HCT116 (cell line): ENCODE data around the gene PXK. TPM values are rescaled to one million over a fixed set of nuclear protein-coding genes. Genes with fewer than 3 reads are reported as not detected.

Experiments used
- ATAC-seq: fragments of 200-7000 bp; cut with Tn5 transposase; 2 replicates; pipeline ENCODE4 v1.9.1; 2020; ENCODE audit warnings: mild to moderate bottlenecking, moderate library complexity
- BruUV-seq: library from RNA; stranded (reverse); fragments of 400-500 nt; replicated peaks from 2 replicates; lab custom pipeline; 2021; lab: Mats Ljungman, UMichigan
- CTCF ChIA-PET: fragments of 300-600 bp; sonication (Branson Sonifier 250); formaldehyde crosslinking; loops from one replicate; lab custom pipeline; 2021; ENCODE audit warnings: antibody characterized with exemption; lab: Charles Lee
- POLR2A ChIA-PET: fragments of 300-600, 350-600 bp; sonication (Branson Sonifier 250); formaldehyde crosslinking; loops from one replicate; lab custom pipeline; 2021; ENCODE audit warnings: antibody characterized with exemption; lab: Charles Lee
- RAD21 ChIA-PET, 2 experiments: fragments of 300-600 bp; sonication (Branson Sonifier 250); formaldehyde crosslinking; loops; one replicate each; lab custom pipeline; 2023; ENCODE audit warnings: low total read pairs in 2 of 2; ENCODE audit not compliant: uncharacterized antibody in 2 of 2, unreplicated experiment in 2 of 2, low non-redundant PET in 1 of 2; lab: Charles Lee
- DNase-seq: peaks from one replicate; pipeline ENCODE4 v3.0.0-alpha.2; 2010; ENCODE audit warnings: low read depth, low spot score
- H2AFZ ChIP-seq: fragments of 200-600 bp; shearing (Covaris generic), sonication (generic); 2 replicates; pipeline ENCODE4 v1.6.1; 2017; ENCODE audit warnings: low read depth, mixed run types, mixed read lengths, antibody characterized with exemption, low read length; ENCODE audit not compliant: poor library complexity, severe bottlenecking
- H3K27ac ChIP-seq: 2 replicates; pipeline ENCODE4 v1.5.1; 2012; ENCODE audit warnings: low read depth, low read length
- H3K27me3 ChIP-seq: fragments of 200-600 bp; sonication (generic); 2 replicates; pipeline ENCODE4 v1.6.1; 2016; ENCODE audit warnings: mixed run types, low read length, mixed read lengths; ENCODE audit not compliant: insufficient read depth
- H3K36me3 ChIP-seq, 2 experiments: fragments of 200-500 bp in 1 of 2; fragments of 200-600 bp in 1 of 2; sonication (Bioruptor generic) in 1 of 2; sonication (generic) in 1 of 2; 2 replicates each; pipeline versions ENCODE4 v1.5.1 to v1.6.1; 2014 to 2016; ENCODE audit warnings: low read length in 2 of 2, inconsistent platforms in 1 of 2, mixed read lengths in 1 of 2, mixed run types in 1 of 2; ENCODE audit not compliant: insufficient read depth in 2 of 2, control insufficient read depth in 1 of 2
- H3K4me1 ChIP-seq, 2 experiments: fragments of 200-600 bp in 1 of 2; sonication (generic) in 1 of 2; 2 replicates each; pipeline versions ENCODE4 v1.5.1 to v1.6.1; 2012 to 2017; ENCODE audit warnings: low read length in 2 of 2, inconsistent platforms in 1 of 2, mild to moderate bottlenecking in 1 of 2, mixed read lengths in 1 of 2, mixed run types in 1 of 2, moderate library complexity in 1 of 2; ENCODE audit not compliant: insufficient read depth in 2 of 2, control insufficient read depth in 1 of 2
- H3K4me2 ChIP-seq: fragments of 200-600 bp; sonication (generic); 2 replicates; pipeline ENCODE4 v1.6.1; 2017; ENCODE audit warnings: mixed run types, low read length, mixed read lengths
- H3K4me3 ChIP-seq, 2 experiments: fragments of 200-600 bp in 1 of 2; sonication (generic) in 1 of 2; replicated peaks in 1 of 2; 2 replicates each; pipeline ENCODE4 v1.5.1; 2011 to 2016; ENCODE audit warnings: low read length in 2 of 2, control low read depth in 1 of 2, low read depth in 1 of 2, mild to moderate bottlenecking in 1 of 2, mixed read lengths in 1 of 2, mixed run types in 1 of 2
- H3K79me2 ChIP-seq: fragments of 200-600 bp; sonication (generic); 2 replicates; pipeline ENCODE4 v1.6.1; 2017; ENCODE audit warnings: mild to moderate bottlenecking, mixed run types, low read length, moderate library complexity, mixed read lengths; ENCODE audit not compliant: insufficient read depth
- H3K9ac ChIP-seq: fragments of 200-600 bp; sonication (generic); 2 replicates; pipeline ENCODE4 v1.6.1; 2016; ENCODE audit warnings: low read length, mixed read lengths
- H3K9me2 ChIP-seq: fragments of 200-600 bp; sonication (generic), shearing (Covaris generic); 2 replicates; pipeline ENCODE4 v1.6.1; 2017; ENCODE audit warnings: mixed run types, mild to moderate bottlenecking, moderate library complexity; ENCODE audit not compliant: insufficient read depth
- H3K9me3 ChIP-seq, 2 experiments: fragments of 200-500 bp in 1 of 2; fragments of 200-600 bp in 1 of 2; sonication (Bioruptor generic) in 1 of 2; sonication (generic) in 1 of 2; 2 replicates each; pipeline ENCODE4 v1.6.1; 2014 to 2017; ENCODE audit warnings: low read length in 2 of 2, mixed read lengths in 2 of 2, inconsistent platforms in 1 of 2, low read depth in 1 of 2, mild to moderate bottlenecking in 1 of 2, mixed run types in 1 of 2, moderate library complexity in 1 of 2; ENCODE audit not compliant: control insufficient read depth in 1 of 2, insufficient read depth in 1 of 2
- H4K20me1 ChIP-seq: fragments of 200-600 bp; sonication (generic), shearing (Covaris generic); 2 replicates; pipeline ENCODE4 v1.6.1; 2017; ENCODE audit warnings: mixed run types, mild to moderate bottlenecking, moderate library complexity; ENCODE audit not compliant: insufficient read depth
- CBX3 ChIP-seq: IDR thresholded peaks from 2 replicates; pipeline ENCODE4 v1.6.1; 2012; ENCODE audit warnings: low read depth
- CTCF ChIP-seq, 3 experiments: fragments of 200-600 bp in 1 of 3; sonication (generic) in 1 of 3; IDR thresholded peaks in 2 of 3; conservative IDR thresholded peaks in 1 of 3; 2 replicates each; pipeline ENCODE4 v1.5.1; 2012 to 2017; ENCODE audit warnings: low read depth in 2 of 3, low read length in 2 of 3, antibody characterized with exemption in 1 of 3, borderline replicate concordance in 1 of 3, control low read depth in 1 of 3, mild to moderate bottlenecking in 1 of 3, mixed read lengths in 1 of 3, mixed run types in 1 of 3, moderate library complexity in 1 of 3; ENCODE audit not compliant: insufficient read depth in 1 of 3
- ELF1 ChIP-seq: IDR thresholded peaks from 2 replicates; pipeline ENCODE4 v1.6.1; 2012; ENCODE audit warnings: low read depth, borderline replicate concordance
- EZH2 ChIP-seq: fragments of 200-600 bp; sonication (generic); IDR thresholded peaks from 2 replicates; pipeline ENCODE4 v1.6.1; 2017; ENCODE audit warnings: antibody characterized with exemption, mixed run types
- FOSL1 ChIP-seq: IDR thresholded peaks from 2 replicates; pipeline ENCODE4 v1.6.1; 2012; ENCODE audit warnings: low read depth
- POLR2A ChIP-seq: IDR thresholded peaks from 2 replicates; pipeline ENCODE4 v1.7.0; 2011; ENCODE audit warnings: borderline replicate concordance; ENCODE audit not compliant: insufficient read depth, insufficient read length; ENCODE audit errors: extremely low read depth
- RAD21 ChIP-seq: IDR thresholded peaks from 2 replicates; pipeline ENCODE4 v1.6.1; 2012; ENCODE audit warnings: low read depth, mild to moderate bottlenecking
- SP1 ChIP-seq: IDR thresholded peaks from 2 replicates; pipeline ENCODE4 v1.6.1; 2012; ENCODE audit warnings: low read depth
- SRF ChIP-seq: IDR thresholded peaks from 2 replicates; pipeline ENCODE4 v1.6.1; 2012; ENCODE audit warnings: low read depth
- YY1 ChIP-seq: IDR thresholded peaks from 2 replicates; pipeline ENCODE4 v1.6.1; 2011; ENCODE audit warnings: low read length, low read depth, moderate library complexity, mild to moderate bottlenecking; ENCODE audit not compliant: insufficient replicate concordance; ENCODE audit errors: extremely low read depth
- ZNF274 ChIP-seq: fragments of 200-500 bp; sonication (Bioruptor generic); IDR thresholded peaks from 2 replicates; pipeline ENCODE4 v1.6.1; 2014; ENCODE audit warnings: mild to moderate bottlenecking, low read depth, low read length, inconsistent platforms
- intact Hi-C: fragments of 100-400 bp; cut with micrococcal nuclease; formaldehyde crosslinking; loops from 2 replicates; pipeline ENCODE4 v1.10.0; 2022
- total RNA-seq: library from RNA; stranded (reverse); gene quantifications from one replicate; pipeline ENCODE4 v1.2.1, GENCODE V29; 2021; ENCODE audit not compliant: unreplicated experiment
- TF ChIP-seq, protein P1 (sequence below): IDR thresholded peaks from 2 replicates; pipeline ENCODE4 v1.6.1; 2011; ENCODE audit warnings: mild to moderate bottlenecking, low read length, moderate library complexity; ENCODE audit not compliant: insufficient replicate concordance; ENCODE audit errors: extremely low read depth

PXK gene
- total RNA-seq, 1 experiment from 2014 or later: 10.2 TPM

- TF ChIP-seq, protein P1, sequence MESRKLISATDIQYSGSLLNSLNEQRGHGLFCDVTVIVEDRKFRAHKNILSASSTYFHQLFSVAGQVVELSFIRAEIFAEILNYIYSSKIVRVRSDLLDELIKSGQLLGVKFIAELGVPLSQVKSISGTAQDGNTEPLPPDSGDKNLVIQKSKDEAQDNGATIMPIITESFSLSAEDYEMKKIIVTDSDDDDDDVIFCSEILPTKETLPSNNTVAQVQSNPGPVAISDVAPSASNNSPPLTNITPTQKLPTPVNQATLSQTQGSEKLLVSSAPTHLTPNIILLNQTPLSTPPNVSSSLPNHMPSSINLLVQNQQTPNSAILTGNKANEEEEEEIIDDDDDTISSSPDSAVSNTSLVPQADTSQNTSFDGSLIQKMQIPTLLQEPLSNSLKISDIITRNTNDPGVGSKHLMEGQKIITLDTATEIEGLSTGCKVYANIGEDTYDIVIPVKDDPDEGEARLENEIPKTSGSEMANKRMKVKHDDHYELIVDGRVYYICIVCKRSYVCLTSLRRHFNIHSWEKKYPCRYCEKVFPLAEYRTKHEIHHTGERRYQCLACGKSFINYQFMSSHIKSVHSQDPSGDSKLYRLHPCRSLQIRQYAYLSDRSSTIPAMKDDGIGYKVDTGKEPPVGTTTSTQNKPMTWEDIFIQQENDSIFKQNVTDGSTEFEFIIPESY: no peak
These were observed 136.4 kb downstream of the PXK start (continued) for GRCh38 chr3:58469096-58469495.

DNA sequence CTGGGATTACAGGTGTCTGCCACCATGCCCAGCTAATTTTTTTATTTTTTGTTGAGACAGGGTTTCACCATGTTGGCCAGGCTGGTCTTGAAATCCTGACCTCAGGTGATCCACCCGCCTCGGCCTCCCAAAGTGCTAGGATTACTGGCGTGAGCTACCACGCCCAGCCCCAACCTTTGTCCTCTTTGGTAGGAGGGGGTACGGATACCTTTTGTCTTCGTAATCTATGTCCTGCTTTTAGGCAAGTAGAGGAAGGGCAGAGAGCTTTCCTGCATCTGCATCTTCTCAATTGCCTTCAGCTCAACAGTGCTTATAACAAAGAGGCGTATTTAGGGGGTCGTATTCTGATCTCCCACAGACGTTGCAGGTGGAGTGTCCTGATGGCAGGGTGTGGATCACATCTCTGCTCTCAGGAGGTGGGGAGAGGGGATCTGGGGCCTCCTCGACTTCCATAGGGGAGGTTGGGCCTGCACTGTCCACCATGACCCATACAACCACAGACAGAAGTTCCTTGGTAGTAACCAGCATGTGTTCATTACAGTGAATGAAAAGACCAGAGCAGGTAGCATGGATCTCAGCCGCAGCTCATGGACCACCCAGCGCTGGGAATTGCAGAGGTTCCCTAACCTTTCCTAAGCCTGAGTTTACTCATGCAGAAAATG is 137.8 kb downstream of the PXK start:
- Histone ChIP-seq H2AFZ (peak overlapping the region; percentile 6), H3K4me1 (peaks cover 38 to 53% of the 10 kb centered on the region in 2 experiments), H3K4me2 (peak overlapping the region; percentile 67), H3K27me3 (no peaks in the 10 kb centered on the region), H3K9me3 (no peaks in the 10 kb centered on the region), H3K9ac (peak overlapping the region; percentile 0; the same call in 1 of the 2 replicates), H4K20me1 (no peaks in the 10 kb centered on the region), H3K27ac (peak overlapping the region; percentile 77), H3K9me2 (no peaks in the 10 kb centered on the region), H3K36me3 (no peaks in the 10 kb centered on the region), H3K4me3 (peak overlapping the region in 1 of 2 experiments; percentile 27; a peak in 2 of 4 replicates), H3K79me2 (no peaks in the 10 kb centered on the region)
- ChIA-PET POLR2A (no interaction called here), CTCF (no interaction called here), RAD21 (interaction anchor here in 1 of 2 experiments (1.0 kb wide), 1 partner anchor 21 kb away, joined by 3 read pairs; the partner anchor contains the start of gene KCTD6)
- TF ChIP-seq SRF (no peak), ELF1 (no peak), ZNF274 (no peak), RAD21 (no peak), YY1 (no peak), EZH2 (no peak), SP1 (no peak), CBX3 (no peak), FOSL1 (no peak), POLR2A (no peak), CTCF (IDR thresholded peaks at IDR 0.05 in 2 of 3, conservative IDR thresholded peaks at IDR 0.05 in 1 of 3; ENCODE audit: borderline replicate concordance in 1 of 3, insufficient read depth in 1 of 3, low read depth in 2 of 3, low read length in 2 of 3) (no peak)
- intact Hi-C loops: no loop called here
- no TSS peak for BruUV-seq
- DNase-seq: no peak
- ATAC-seq: no peak; the same call in 1 of the 2 replicates
